ENCODE results near the gene LRRC42.

The LRRC42 gene, protein sequence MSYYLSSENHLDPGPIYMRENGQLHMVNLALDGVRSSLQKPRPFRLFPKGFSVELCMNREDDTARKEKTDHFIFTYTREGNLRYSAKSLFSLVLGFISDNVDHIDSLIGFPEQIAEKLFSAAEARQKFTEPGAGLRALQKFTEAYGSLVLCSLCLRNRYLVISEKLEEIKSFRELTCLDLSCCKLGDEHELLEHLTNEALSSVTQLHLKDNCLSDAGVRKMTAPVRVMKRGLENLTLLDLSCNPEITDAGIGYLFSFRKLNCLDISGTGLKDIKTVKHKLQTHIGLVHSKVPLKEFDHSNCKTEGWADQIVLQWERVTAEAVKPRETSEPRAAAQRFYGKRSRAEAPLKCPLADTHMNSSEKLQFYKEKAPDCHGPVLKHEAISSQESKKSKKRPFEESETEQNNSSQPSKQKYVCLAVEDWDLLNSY

GRCh38 chr1:53946252-53947171 is at the start of gene LRRC42:
Gene LRRC42 (plus strand): TSS chr1:53946350. CDS start chr1:53952000, 5,650 bp downstream.
- DNase-seq (ENCODE audit: low read depth) = no peak

GRCh38 chr1:53896635-53897229 is 49.4 kb upstream of the LRRC42 start:
- peak; percentile 87 for DNase-seq (ENCODE audit: low read depth)

GRCh38 chr1:53899206-53899628 is 46.9 kb upstream of the LRRC42 start:
- DNase-seq (ENCODE audit: low read depth) = no peak

GRCh38 chr1:53899708-53900107 is 46.4 kb upstream of the LRRC42 start:
- no peak for DNase-seq (ENCODE audit: low read depth)

DNA sequence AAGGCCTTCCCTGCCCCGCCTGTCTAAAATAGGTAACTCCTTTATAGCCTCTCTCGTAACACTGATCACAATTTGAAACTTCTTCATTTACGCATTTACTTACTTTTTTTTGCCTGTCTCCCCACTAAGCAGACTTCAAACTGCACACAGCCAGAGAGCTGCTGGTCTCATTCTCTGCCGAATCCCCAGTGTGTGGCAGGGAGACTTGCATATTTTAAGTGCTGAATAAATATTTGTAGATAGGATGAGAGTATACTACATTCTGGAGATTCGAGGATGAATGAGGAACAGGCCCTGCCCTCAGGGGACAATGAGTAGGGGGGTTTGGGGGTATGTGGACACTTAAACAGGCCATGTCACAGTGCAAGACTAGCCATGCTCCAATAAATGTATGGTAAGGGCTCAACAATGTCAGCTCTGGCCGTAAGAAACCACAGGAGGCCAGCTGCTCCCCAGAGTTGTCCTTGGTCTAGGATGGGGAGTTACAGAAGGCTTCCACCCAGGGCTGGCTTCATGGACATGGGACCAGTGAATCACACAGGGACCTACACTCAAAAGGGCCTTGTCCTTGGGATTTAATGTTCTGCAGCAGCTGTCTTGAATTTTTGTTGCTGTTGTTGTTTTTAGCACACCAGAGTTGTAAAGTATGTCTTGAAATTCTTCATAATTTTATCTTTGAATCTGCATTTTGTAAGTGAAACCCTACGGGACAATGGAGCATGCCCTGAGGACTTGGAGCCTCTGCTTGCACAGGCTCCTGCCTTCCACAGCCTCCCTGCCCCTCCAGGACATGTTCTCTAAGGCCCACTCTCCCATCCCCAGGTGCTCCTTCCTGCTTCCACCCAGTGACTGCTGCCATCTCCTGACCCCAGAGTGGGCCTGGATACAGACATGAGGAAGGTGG is 43.7 kb upstream of the LRRC42 start:
- no peak for DNase-seq (ENCODE audit: low read depth)

GRCh38 chr1:53905509-53905908 is 40.6 kb upstream of the LRRC42 start:
- DNase-seq (ENCODE audit: low read depth) = no peak

- no peak for DNase-seq (ENCODE audit: low read depth)
These were observed 40.0 kb upstream of the LRRC42 start for GRCh38 chr1:53906121-53906520.

GRCh38 chr1:53909946-53910345 is 36.2 kb upstream of the LRRC42 start:
- DNase-seq (ENCODE audit: low read depth) = no peak

DNA sequence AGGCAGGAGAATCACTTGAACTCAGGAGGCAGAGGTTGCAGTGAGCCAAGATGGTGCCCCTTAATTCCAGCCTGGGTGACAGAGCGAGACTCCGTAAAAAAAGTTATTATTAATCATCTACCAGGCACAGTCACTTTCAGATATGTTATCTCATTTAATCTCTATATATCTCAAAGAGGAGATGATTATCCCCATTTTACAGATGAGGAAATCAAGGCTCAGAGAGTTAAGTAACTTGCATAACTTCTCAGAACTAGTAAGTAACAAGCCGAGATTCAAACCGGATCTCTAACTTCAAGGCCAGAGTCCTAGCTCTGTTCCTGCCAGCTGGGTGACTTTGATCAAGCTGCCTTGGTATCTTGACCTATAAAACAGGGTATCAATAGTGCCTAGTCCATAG is 34.7 kb upstream of the LRRC42 start:
- DNase-seq (ENCODE audit: low read depth) = no peak

DNA sequence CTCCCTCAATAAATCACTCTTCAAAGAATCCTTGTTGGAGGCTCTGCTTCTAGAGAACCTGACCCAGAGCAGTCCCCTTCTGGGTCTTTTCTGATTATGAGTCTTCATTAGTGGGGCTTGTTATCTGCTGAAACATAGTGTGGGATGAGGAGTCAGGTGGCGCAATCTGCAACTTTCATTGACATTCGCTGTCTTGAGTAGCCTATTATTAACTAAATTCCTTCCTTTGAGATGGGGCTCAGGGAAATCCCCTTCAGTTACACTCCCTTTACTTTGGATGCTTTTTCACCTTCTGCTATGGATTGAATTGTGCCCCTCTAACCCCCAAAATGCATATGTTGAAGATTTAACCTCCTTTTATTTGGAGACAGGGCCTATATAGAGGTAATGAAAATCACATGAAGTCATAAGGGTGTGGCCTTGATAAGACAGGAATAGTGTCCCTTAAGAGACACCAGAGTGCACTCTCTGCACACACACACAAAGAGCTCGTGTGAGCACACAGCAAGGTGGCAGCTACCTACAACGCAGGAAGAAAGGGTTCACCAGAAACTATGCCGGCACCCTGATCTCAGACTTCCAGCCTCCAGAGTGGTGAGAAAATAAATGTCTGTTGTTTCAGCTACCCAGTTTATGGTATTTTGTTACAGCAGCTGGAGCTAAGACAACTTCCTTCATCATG is 32.7 kb upstream of the LRRC42 start:
- DNase-seq (ENCODE audit: low read depth) = no peak

- no peak for DNase-seq (ENCODE audit: low read depth)
These were observed 27.8 kb upstream of the LRRC42 start for GRCh38 chr1:53918343-53918742.

GRCh38 chr1:53919675-53920066 is 26.5 kb upstream of the LRRC42 start:
- DNase-seq (ENCODE audit: low read depth) = no peak

DNA sequence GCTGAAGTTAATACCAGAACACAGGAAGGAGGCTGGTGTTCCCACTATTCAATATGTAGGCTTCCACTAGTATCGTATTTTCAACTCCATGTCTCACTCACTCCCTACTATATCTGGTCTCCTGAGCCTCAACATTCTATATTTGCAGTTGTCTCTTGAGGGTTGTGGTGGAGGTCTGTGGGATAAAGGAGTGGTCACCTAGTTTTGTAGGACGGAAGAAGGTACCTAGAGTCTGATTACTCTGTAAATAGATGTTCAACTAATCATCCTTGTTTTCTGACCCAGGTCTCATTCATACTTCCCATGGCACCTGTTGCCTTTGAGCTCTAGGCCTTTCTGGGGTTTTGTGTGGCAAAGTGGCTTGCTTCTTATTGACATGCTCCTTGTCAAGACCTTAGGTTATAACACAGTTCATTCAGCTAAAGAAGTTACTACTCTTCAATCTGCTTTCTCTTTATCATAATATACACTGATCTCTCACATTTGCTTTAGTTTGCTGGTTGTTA is 18.7 kb upstream of the LRRC42 start:
- no peak for DNase-seq (ENCODE audit: low read depth)

DNA sequence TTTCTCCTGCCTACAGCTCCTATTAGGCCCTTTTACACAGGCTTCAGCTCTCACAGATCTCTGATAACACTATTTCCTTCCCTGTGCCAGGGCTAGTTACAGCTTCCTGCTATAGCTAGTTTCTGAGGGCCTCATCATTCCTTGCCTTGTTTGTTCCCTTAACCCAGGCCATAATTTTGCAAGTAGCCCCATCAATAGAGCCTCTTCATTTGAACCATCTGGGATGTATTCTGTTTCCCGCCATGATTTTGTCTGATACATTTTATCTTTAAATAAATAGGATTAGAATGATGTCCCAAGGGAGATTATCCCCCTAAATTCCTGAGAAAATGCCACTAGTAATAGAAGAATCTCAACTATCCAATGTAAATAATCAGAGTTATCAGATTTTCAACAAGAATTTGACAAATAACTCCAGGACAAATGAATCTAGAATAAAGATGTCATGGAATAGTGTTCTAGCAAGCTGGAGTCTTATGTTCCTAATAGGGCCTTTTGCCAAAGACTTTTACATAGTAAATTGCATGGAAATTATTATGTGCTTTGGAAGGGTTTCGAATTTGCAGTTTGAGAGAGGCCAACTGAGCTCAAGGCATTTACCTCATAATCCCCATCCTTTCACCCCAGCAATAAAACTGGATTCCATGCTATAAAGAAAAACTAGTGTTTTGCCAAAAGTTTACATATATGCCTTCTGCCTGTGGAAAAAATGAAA is 16.7 kb upstream of the LRRC42 start:
- DNase-seq (ENCODE audit: low read depth) = no peak

DNA sequence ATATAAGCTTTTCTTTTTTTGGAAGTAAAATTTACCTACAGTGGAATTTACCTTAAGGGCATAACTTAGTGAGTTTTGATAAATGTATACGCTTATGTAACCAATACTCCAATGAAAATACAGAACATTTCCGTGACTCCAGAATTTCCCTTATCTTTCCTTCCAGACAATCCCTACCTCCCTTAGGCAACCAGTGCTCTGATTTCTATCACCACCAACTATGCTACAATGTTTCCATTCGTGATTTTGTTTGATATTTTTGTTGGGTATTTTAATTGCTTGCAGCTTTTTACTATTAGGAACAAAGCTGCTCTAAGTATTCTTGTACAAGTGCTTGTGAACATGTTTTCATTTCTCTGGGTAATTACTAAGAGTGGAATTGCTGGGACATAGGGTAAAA is 15.2 kb upstream of the LRRC42 start:
- DNase-seq (ENCODE audit: low read depth) = no peak

DNA sequence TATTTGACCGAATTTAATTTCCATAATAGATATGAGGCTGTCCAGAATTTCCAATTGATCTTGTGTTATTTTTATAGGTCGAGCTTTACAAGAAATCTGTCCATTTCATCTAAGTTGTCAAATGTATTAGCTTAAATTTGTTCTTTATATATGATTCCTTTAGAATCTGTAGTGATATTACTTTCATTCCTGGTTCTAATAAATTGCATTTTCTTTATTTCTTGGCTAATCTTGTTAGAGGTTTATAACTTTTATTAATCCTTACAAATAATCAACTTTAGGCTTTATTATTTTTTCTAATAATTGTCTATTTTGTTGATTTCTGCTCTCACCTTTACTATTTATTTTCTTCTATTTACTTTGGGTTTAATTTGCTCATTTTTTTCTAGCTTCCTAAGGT is 14.6 kb upstream of the LRRC42 start:
- no peak for DNase-seq (ENCODE audit: low read depth)

GRCh38 chr1:53934170-53934765 is 11.9 kb upstream of the LRRC42 start:
- DNase-seq (ENCODE audit: low read depth) = no peak

GRCh38 chr1:53936430-53936829 is 9.7 kb upstream of the LRRC42 start:
- DNase-seq (ENCODE audit: low read depth) = no peak

- no peak for DNase-seq (ENCODE audit: low read depth)
These were observed 7.9 kb upstream of the LRRC42 start for GRCh38 chr1:53938136-53938830.
